C4-2B (cell line): ENCODE data around the gene TNNT3.

ENCODE experiments used
- CTCF ChIP-seq: fragments of 450-650 bp; conservative IDR thresholded peaks from 2 replicates; pipeline ENCODE4 v1.5.1; 2017; ENCODE audit warnings: mild to moderate bottlenecking
- ZFX ChIP-seq: fragments of 450-650 bp; IDR thresholded peaks from 2 replicates; pipeline ENCODE4 v1.6.1; 2017

GRCh38 chr11:1876361-1877063 lies 43.0 kb upstream of the TNNT3 start:
- TF ChIP-seq CTCF (peak; percentile 83), ZFX (no peak)
